CD14-positive monocyte (primary cell): ENCODE data around the gene SEMA3C. TPM values are rescaled to one million over a fixed set of nuclear protein-coding genes. Genes with fewer than 3 reads are reported as not detected.

Source experiments
- DNase-seq, 3 donors: peaks; one replicate each; pipeline ENCODE4 v3.0.0-alpha.2; 2011 to 2022
- H2AFZ ChIP-seq: 2 replicates; pipeline ENCODE4 v1.6.0; 2012; ENCODE audit warnings: mild to moderate bottlenecking, low read depth, low read length, inconsistent platforms; ENCODE audit not compliant: insufficient read depth, poor library complexity, severe bottlenecking
- H3K27ac ChIP-seq, 2 donors: 1 replicate in 1 of 2; 2 replicates in 1 of 2; pipeline ENCODE4 v1.5.1; 2012 to 2013; ENCODE audit warnings: low read length in 2 of 2, control low read depth in 1 of 2, inconsistent platforms in 1 of 2, low read depth in 1 of 2, mild to moderate bottlenecking in 1 of 2
- H3K27me3 ChIP-seq, 2 donors: one replicate each; pipeline versions ENCODE4 v1.6.0 to v1.6.1; 2011 to 2013; ENCODE audit warnings: low read length in 2 of 2; ENCODE audit not compliant: control insufficient read depth in 2 of 2, insufficient read depth in 2 of 2
- H3K36me3 ChIP-seq, 2 donors: replicated peaks in 1 of 2; 1 replicate in 1 of 2; 2 replicates in 1 of 2; pipeline versions ENCODE4 v1.5.1 to v1.6.1; 2012 to 2013; ENCODE audit warnings: low read length in 2 of 2, control low read depth in 1 of 2, inconsistent platforms in 1 of 2, mild to moderate bottlenecking in 1 of 2; ENCODE audit not compliant: insufficient read depth in 2 of 2, control insufficient read depth in 1 of 2
- H3K4me1 ChIP-seq, 2 donors: 1 replicate in 1 of 2; 2 replicates in 1 of 2; pipeline versions ENCODE4 v1.5.1 to v1.6.1; 2012 to 2013; ENCODE audit warnings: low read length in 2 of 2, control low read depth in 1 of 2, inconsistent platforms in 1 of 2, mild to moderate bottlenecking in 1 of 2, moderate library complexity in 1 of 2; ENCODE audit not compliant: insufficient read depth in 2 of 2, control insufficient read depth in 1 of 2
- H3K4me2 ChIP-seq: replicated peaks from 2 replicates; pipeline ENCODE3; 2012; ENCODE audit warnings: low read length, moderate library complexity, mild to moderate bottlenecking; ENCODE audit not compliant: poor library complexity, severe bottlenecking; ENCODE audit errors: extremely low read depth
- H3K4me3 ChIP-seq, 3 experiments: fragments of 200-600 bp in 1 of 3; sonication (generic) in 1 of 3; replicated peaks in 1 of 3; 1 replicate in 2 of 3; 2 replicates in 1 of 3; pipeline ENCODE4 v1.5.1; 2011 to 2013; ENCODE audit warnings: low read length in 3 of 3, mild to moderate bottlenecking in 3 of 3, control low read depth in 2 of 3, low read depth in 2 of 3, inconsistent platforms in 1 of 3, moderate library complexity in 1 of 3
- H3K79me2 ChIP-seq: 2 replicates; pipeline ENCODE4 v1.6.0; 2012; ENCODE audit warnings: mild to moderate bottlenecking, control low read depth, inconsistent platforms, low read length, moderate library complexity; ENCODE audit not compliant: insufficient read depth
- H3K9ac ChIP-seq: 2 replicates; pipeline ENCODE4 v1.6.0; 2017; ENCODE audit warnings: low read length, mild to moderate bottlenecking; ENCODE audit not compliant: insufficient read depth, poor library complexity, severe bottlenecking
- H3K9me3 ChIP-seq, 2 donors: replicated peaks in 1 of 2; 1 replicate in 1 of 2; 2 replicates in 1 of 2; pipeline versions ENCODE4 v1.5.1 to v1.6.1; 2012 to 2013; ENCODE audit warnings: low read length in 2 of 2, control low read depth in 1 of 2; ENCODE audit not compliant: control insufficient read depth in 1 of 2, insufficient read depth in 1 of 2
- H4K20me1 ChIP-seq: 2 replicates; pipeline ENCODE4 v1.6.0; 2012; ENCODE audit warnings: mild to moderate bottlenecking, low read length, control low read depth, moderate library complexity; ENCODE audit not compliant: insufficient read depth
- H3K27ac Mint-ChIP-seq, 7 donors: one replicate each; pipeline ENCODE4 v1.8.0; 2020; ENCODE audit warnings: mild to moderate bottlenecking in 7 of 7, mixed read lengths in 7 of 7, moderate library complexity in 6 of 7, inconsistent platforms in 2 of 7
- H3K27me3 Mint-ChIP-seq, 3 donors: one replicate each; pipeline ENCODE4 v1.8.0; 2021 to 2022; ENCODE audit warnings: low read depth in 3 of 3, mild to moderate bottlenecking in 3 of 3, mixed read lengths in 3 of 3, moderate library complexity in 3 of 3, inconsistent platforms in 1 of 3
- H3K36me3 Mint-ChIP-seq, 2 donors: one replicate each; pipeline ENCODE4 v1.8.0; 2020; ENCODE audit warnings: mixed read lengths in 2 of 2, inconsistent platforms in 1 of 2, mild to moderate bottlenecking in 1 of 2
- H3K4me1 Mint-ChIP-seq: one replicate; pipeline ENCODE4 v1.8.0; 2020; ENCODE audit warnings: mild to moderate bottlenecking, mixed read lengths
- H3K4me3 Mint-ChIP-seq, 2 donors: one replicate each; pipeline ENCODE4 v1.8.0; 2020; ENCODE audit warnings: mild to moderate bottlenecking in 2 of 2, mixed read lengths in 2 of 2, moderate library complexity in 1 of 2
- H3K9me3 Mint-ChIP-seq, 7 donors: one replicate each; pipeline ENCODE4 v1.8.0; 2020 to 2022; ENCODE audit warnings: mixed read lengths in 7 of 7, mild to moderate bottlenecking in 6 of 7, moderate library complexity in 6 of 7, inconsistent platforms in 2 of 7
- WGBS: methylation state at CpG from one replicate; pipeline ENCODE4 v1.1.5; 2013; ENCODE audit warnings: missing lambda C conversion rate; ENCODE audit not compliant: insufficient coverage; 5-methylcytosine and 5-hydroxymethylcytosine counted together
- intact Hi-C, 2 donors: fragments of 100-400 bp; cut with micrococcal nuclease; formaldehyde crosslinking; loops; one replicate each; pipeline versions ENCODE4 v1.15.0 to v1.15.1; 2023
- polyA plus RNA-seq, 3 donors: library from polyadenylated mRNA; depleted of rRNA in 1 of 3; unstranded in 2 of 3; stranded (reverse) in 1 of 3; fragments of 300-500 nt in 2 of 3; fragments of >200 nt in 1 of 3; fragmentation: Illumina TruSeq in 2 of 3; gene quantifications; 1 replicate in 2 of 3; 2 replicates in 1 of 3; pipeline ENCODE4 v1.2.3, GENCODE V29; 2012 to 2021
- TF ChIP-seq, protein P1 (sequence below): fragments of 200-600 bp; IDR thresholded peaks from one replicate; pipeline ENCODE4 v1.8.0; 2022; ENCODE audit warnings: antibody characterized with exemption, mild to moderate bottlenecking

SEMA3C gene
- polyA plus RNA-seq, 3 donors, result 7.2 to 14.1 (median 13.7) TPM

DNA sequence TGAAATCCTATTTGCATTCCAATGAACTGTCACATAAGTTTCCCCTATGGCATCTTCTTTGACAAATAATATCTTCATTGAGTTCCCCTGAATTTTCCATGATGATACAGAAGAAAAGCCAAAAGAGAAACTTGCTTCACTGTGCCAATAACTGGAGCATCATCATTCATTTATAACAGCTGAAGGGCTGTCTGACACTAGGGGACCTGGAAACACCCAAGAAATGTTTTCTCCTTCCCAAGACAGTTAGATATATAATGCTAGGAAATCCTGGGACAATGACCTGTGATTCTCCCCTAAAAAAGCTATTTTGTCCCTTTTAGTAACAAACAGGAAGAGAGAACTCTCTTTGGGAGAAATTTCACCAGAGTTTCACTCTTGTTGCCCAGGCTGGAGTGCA, 133.6 kb downstream of the SEMA3C start:
- no peak overlapping the region for H2AFZ ChIP-seq
- H3K9me3 Mint-ChIP-seq, result peaks cover 0 to 4% (median 0%) of the 10 kb centered on the region in 7 donors
- no peak overlapping the region for H3K27ac ChIP-seq
- TF ChIP-seq, protein P1, sequence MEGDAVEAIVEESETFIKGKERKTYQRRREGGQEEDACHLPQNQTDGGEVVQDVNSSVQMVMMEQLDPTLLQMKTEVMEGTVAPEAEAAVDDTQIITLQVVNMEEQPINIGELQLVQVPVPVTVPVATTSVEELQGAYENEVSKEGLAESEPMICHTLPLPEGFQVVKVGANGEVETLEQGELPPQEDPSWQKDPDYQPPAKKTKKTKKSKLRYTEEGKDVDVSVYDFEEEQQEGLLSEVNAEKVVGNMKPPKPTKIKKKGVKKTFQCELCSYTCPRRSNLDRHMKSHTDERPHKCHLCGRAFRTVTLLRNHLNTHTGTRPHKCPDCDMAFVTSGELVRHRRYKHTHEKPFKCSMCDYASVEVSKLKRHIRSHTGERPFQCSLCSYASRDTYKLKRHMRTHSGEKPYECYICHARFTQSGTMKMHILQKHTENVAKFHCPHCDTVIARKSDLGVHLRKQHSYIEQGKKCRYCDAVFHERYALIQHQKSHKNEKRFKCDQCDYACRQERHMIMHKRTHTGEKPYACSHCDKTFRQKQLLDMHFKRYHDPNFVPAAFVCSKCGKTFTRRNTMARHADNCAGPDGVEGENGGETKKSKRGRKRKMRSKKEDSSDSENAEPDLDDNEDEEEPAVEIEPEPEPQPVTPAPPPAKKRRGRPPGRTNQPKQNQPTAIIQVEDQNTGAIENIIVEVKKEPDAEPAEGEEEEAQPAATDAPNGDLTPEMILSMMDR, result no peak
- H3K27ac Mint-ChIP-seq, result peak overlapping the region in 1 of 7 donors; percentile 3
- no peaks in the 10 kb centered on the region for H3K27me3 ChIP-seq
- H3K4me3 ChIP-seq, result no peak overlapping the region
- no peak overlapping the region for H3K4me2 ChIP-seq
- peaks cover 35 to 37% of the 10 kb centered on the region in 2 donors for H3K36me3 Mint-ChIP-seq
- intact Hi-C loops, result no loop called here
- H3K9ac ChIP-seq, result no peak overlapping the region
- H3K4me1 ChIP-seq, result peaks cover 12 to 15% of the 10 kb centered on the region in 2 donors
- peaks cover 0 to 4% of the 10 kb centered on the region in 2 donors for H3K9me3 ChIP-seq
- no peaks in the 10 kb centered on the region for H3K79me2 ChIP-seq
- peaks cover 5 to 33% of the 10 kb centered on the region in 2 donors for H3K36me3 ChIP-seq
- H3K4me3 Mint-ChIP-seq, result no peak overlapping the region
- DNase-seq, result no peak
- H3K4me1 Mint-ChIP-seq, result peaks cover 15% of the 10 kb centered on the region
- H4K20me1 ChIP-seq, result no peaks in the 10 kb centered on the region
- H3K27me3 Mint-ChIP-seq, result no peaks in the 10 kb centered on the region

- Histone ChIP-seq H3K27ac (no peak overlapping the region), H2AFZ (no peak overlapping the region), H3K79me2 (no peaks in the 10 kb centered on the region), H4K20me1 (no peaks in the 10 kb centered on the region), H3K9me3 (peaks cover 0 to 4% of the 10 kb centered on the region in 2 donors), H3K4me1 (peaks cover 12 to 15% of the 10 kb centered on the region in 2 donors), H3K4me3 (no peak overlapping the region), H3K4me2 (no peak overlapping the region), H3K9ac (no peak overlapping the region), H3K36me3 (peaks cover 2 to 28% of the 10 kb centered on the region in 2 donors), H3K27me3 (no peaks in the 10 kb centered on the region)
- peaks cover 39 to 42% of the 10 kb centered on the region in 2 donors for H3K36me3 Mint-ChIP-seq
- no peaks in the 10 kb centered on the region for H3K27me3 Mint-ChIP-seq
- intact Hi-C loops, result no loop called here
- DNase-seq, result no peak
- TF ChIP-seq, protein P1, result no peak
- H3K27ac Mint-ChIP-seq, result no peak overlapping the region
- peaks cover 15% of the 10 kb centered on the region for H3K4me1 Mint-ChIP-seq
- H3K4me3 Mint-ChIP-seq, result no peak overlapping the region
- peaks cover 0 to 4% (median 0%) of the 10 kb centered on the region in 7 donors for H3K9me3 Mint-ChIP-seq
- no CpG with 5 or more reads among the region's 2 CpGs for WGBS
These were observed 135.0 kb downstream of the SEMA3C start for GRCh38 chr7:80783678-80784327.
